Caco-2 (cell line): ENCODE measurements around the gene CTSH. TPM values are rescaled to one million over a fixed set of nuclear protein-coding genes. Genes with fewer than 3 reads are reported as not detected.

Experiments used
- BruUV-seq: library from RNA; stranded (reverse); fragments of 400-500 nt; replicated peaks from 2 replicates; lab custom pipeline; 2021; lab: Mats Ljungman, UMichigan
- CTCF ChIA-PET: fragments of 300-600 bp; sonication (Branson Sonifier 250); formaldehyde crosslinking; loops from one replicate; lab custom pipeline; 2022; ENCODE audit warnings: antibody characterized with exemption; lab: Charles Lee
- POLR2A ChIA-PET: fragments of 300-600 bp; sonication (Branson Sonifier 250); formaldehyde crosslinking; loops from one replicate; lab custom pipeline; 2022; ENCODE audit warnings: antibody characterized with exemption; lab: Charles Lee
- DNase-seq, 2 experiments: peaks; one replicate each; pipeline versions ENCODE4 v3.0.0 to v3.0.0-alpha.2; 2020 to 2022
- H3K27me3 ChIP-seq: replicated peaks from 2 replicates; pipeline ENCODE4 v1.6.0; 2011; ENCODE audit warnings: low read length; ENCODE audit not compliant: control insufficient read depth, insufficient read depth
- H3K36me3 ChIP-seq: 2 replicates; pipeline ENCODE4 v1.5.1; 2011; ENCODE audit warnings: low read length; ENCODE audit not compliant: control insufficient read depth, insufficient read depth
- H3K4me1 ChIP-seq: fragments of 250-450 bp; sonication (Bioruptor Pico); 2 replicates; pipeline ENCODE4 v1.5.1; 2020; ENCODE audit warnings: mild to moderate bottlenecking
- H3K4me3 ChIP-seq: 2 replicates; pipeline ENCODE4 v1.5.1; 2011; ENCODE audit warnings: low read depth, mild to moderate bottlenecking, control low read depth, low read length
- H3K9me3 ChIP-seq: fragments of 250-450 bp; sonication (Bioruptor Pico); 2 replicates; pipeline ENCODE4 v1.5.1; 2020; ENCODE audit warnings: mild to moderate bottlenecking, moderate library complexity
- H3K27ac Mint-ChIP-seq: one replicate; pipeline ENCODE4 v1.8.0; 2022; ENCODE audit warnings: mixed read lengths; ENCODE audit not compliant: unreplicated experiment
- H3K27me3 Mint-ChIP-seq: one replicate; pipeline ENCODE4 v1.8.0; 2022; ENCODE audit warnings: mixed read lengths; ENCODE audit not compliant: insufficient read depth, unreplicated experiment
- H3K36me3 Mint-ChIP-seq: one replicate; pipeline ENCODE4 v1.8.0; 2022; ENCODE audit warnings: mild to moderate bottlenecking, mixed read lengths; ENCODE audit not compliant: insufficient read depth, unreplicated experiment
- H3K4me1 Mint-ChIP-seq: one replicate; pipeline ENCODE4 v1.8.0; 2022; ENCODE audit warnings: low read depth, mixed read lengths; ENCODE audit not compliant: unreplicated experiment
- H3K4me3 Mint-ChIP-seq: one replicate; pipeline ENCODE4 v1.8.0; 2022; ENCODE audit warnings: mild to moderate bottlenecking, moderate library complexity, mixed read lengths; ENCODE audit not compliant: unreplicated experiment
- H3K9me3 Mint-ChIP-seq: one replicate; pipeline ENCODE4 v1.8.0; 2022; ENCODE audit warnings: mixed read lengths; ENCODE audit not compliant: unreplicated experiment
- CTCF ChIP-seq, 2 experiments: fragments of 200-600 bp in 1 of 2; IDR thresholded peaks; 1 replicate in 1 of 2; 2 replicates in 1 of 2; pipeline versions ENCODE4 v1.5.1 to v1.8.0; 2011 to 2022; ENCODE audit warnings: antibody characterized with exemption in 1 of 2, control low read depth in 1 of 2, inconsistent platforms in 1 of 2, low read depth in 1 of 2, low read length in 1 of 2, mild to moderate bottlenecking in 1 of 2, moderate library complexity in 1 of 2; ENCODE audit not compliant: insufficient read depth in 1 of 2, severe bottlenecking in 1 of 2, unreplicated experiment in 1 of 2
- intact Hi-C: fragments of 100-400 bp; cut with micrococcal nuclease; formaldehyde crosslinking; loops from one replicate; pipeline ENCODE4 v1.10.0; 2022; ENCODE audit not compliant: unreplicated experiment
- total RNA-seq: library from RNA; stranded (reverse); gene quantifications from 2 replicates; pipeline ENCODE4 v1.2.3, GENCODE V29; 2022

Gene CTSH
- total RNA-seq, 1 experiment from 2014 or later, result 183 TPM

- CTCF ChIA-PET, result no interaction called here
- TF ChIP-seq CTCF (IDR thresholded peaks at IDR 0.05; ENCODE audit: insufficient read depth in 1 of 2, low read depth in 1 of 2, low read length in 1 of 2, severe bottlenecking in 1 of 2, unreplicated experiment in 1 of 2), result no peak
- Histone ChIP-seq H3K36me3 (no peaks in the 10 kb centered on the region; the same call in 1 of the 2 replicates), H3K4me3 (no peak overlapping the region), H3K27me3 (no peaks in the 10 kb centered on the region), H3K9me3 (no peaks in the 10 kb centered on the region), H3K4me1 (no peaks in the 10 kb centered on the region)
- Mint-ChIP-seq H3K27me3 (no peaks in the 10 kb centered on the region), H3K36me3 (peaks cover 14% of the 10 kb centered on the region), H3K27ac (no peak overlapping the region), H3K4me3 (no peak overlapping the region), H3K4me1 (no peaks in the 10 kb centered on the region), H3K9me3 (no peaks in the 10 kb centered on the region)
- BruUV-seq, result no TSS peak
- POLR2A ChIA-PET, result no interaction called here
- no peak for DNase-seq
- intact Hi-C loops, result no loop called here
Observed at GRCh38 chr15:78934655-78935023, 10.2 kb downstream of the CTSH start.

- Mint-ChIP-seq H3K27ac (no peak overlapping the region), H3K9me3 (no peaks in the 10 kb centered on the region), H3K4me3 (no peak overlapping the region), H3K27me3 (no peaks in the 10 kb centered on the region), H3K4me1 (no peaks in the 10 kb centered on the region), H3K36me3 (peaks cover 18% of the 10 kb centered on the region)
- Histone ChIP-seq H3K4me1 (no peaks in the 10 kb centered on the region), H3K36me3 (no peaks in the 10 kb centered on the region; the same call in 1 of the 2 replicates), H3K9me3 (no peaks in the 10 kb centered on the region), H3K27me3 (no peaks in the 10 kb centered on the region), H3K4me3 (no peak overlapping the region)
- CTCF ChIA-PET, result no interaction called here
- no peak for DNase-seq
- TF ChIP-seq CTCF (IDR thresholded peaks at IDR 0.05; ENCODE audit: insufficient read depth in 1 of 2, low read depth in 1 of 2, low read length in 1 of 2, severe bottlenecking in 1 of 2, unreplicated experiment in 1 of 2), result no peak
- POLR2A ChIA-PET, result no interaction called here
- intact Hi-C loops, result no loop called here
- BruUV-seq, result no TSS peak
Observed at GRCh38 chr15:78933823-78934654, 10.8 kb downstream of the CTSH start.

GRCh38 chr15:78933187-78933822 lies 11.5 kb downstream of the CTSH start:
- Mint-ChIP-seq H3K4me3 (no peak overlapping the region), H3K27ac (no peak overlapping the region), H3K9me3 (no peaks in the 10 kb centered on the region), H3K4me1 (no peaks in the 10 kb centered on the region), H3K27me3 (no peaks in the 10 kb centered on the region), H3K36me3 (peaks cover 25% of the 10 kb centered on the region)
- ChIA-PET POLR2A (no interaction called here), CTCF (no interaction called here)
- Histone ChIP-seq H3K4me3 (no peak overlapping the region), H3K4me1 (no peaks in the 10 kb centered on the region), H3K27me3 (no peaks in the 10 kb centered on the region), H3K9me3 (no peaks in the 10 kb centered on the region), H3K36me3 (no peaks in the 10 kb centered on the region; the same call in 1 of the 2 replicates)
- BruUV-seq, result no TSS peak
- intact Hi-C loops, result no loop called here
- no peak for DNase-seq
- TF ChIP-seq CTCF (IDR thresholded peaks at IDR 0.05; ENCODE audit: insufficient read depth in 1 of 2, low read depth in 1 of 2, low read length in 1 of 2, severe bottlenecking in 1 of 2, unreplicated experiment in 1 of 2), result no peak
